ENCODE data around the gene SLC4A2.

GRCh38 chr7:151051108-151051507 is 8.3 kb upstream of the SLC4A2 start:
- no peak for TF ChIP-seq ATF3 (IDR thresholded peaks at IDR 0.05)
- no peak for TF ChIP-seq CTCF (IDR thresholded peaks at IDR 0.05; ENCODE audit: low read depth, low read length, missing input control)
- TF ChIP-seq YY1 (IDR thresholded peaks at IDR 0.05) = no peak
- no peak for TF ChIP-seq MAX (IDR thresholded peaks at IDR 0.05)
- no peak for TF ChIP-seq FOXA1 (IDR thresholded peaks at IDR 0.05)
- no peak for TF ChIP-seq GABPA (IDR thresholded peaks at IDR 0.05 in 1 of 2, conservative IDR thresholded peaks at IDR 0.05 in 1 of 2)
- TF ChIP-seq REST (IDR thresholded peaks at IDR 0.05) = peak; percentile 97
- no peak for TF ChIP-seq RXRA (IDR thresholded peaks at IDR 0.05)
- TF ChIP-seq RAD21 (IDR thresholded peaks at IDR 0.05) = no peak
- TF ChIP-seq SP1 (IDR thresholded peaks at IDR 0.05) = no peak
- no peak for TF ChIP-seq JUND (IDR thresholded peaks at IDR 0.05)
- TF ChIP-seq TAF1 (conservative IDR thresholded peaks at IDR 0.05) = no peak
- TF ChIP-seq ZBTB33 (IDR thresholded peaks at IDR 0.05) = no peak
- no peak for TF ChIP-seq HNF4G (IDR thresholded peaks at IDR 0.05)
